ENCODE data around the gene SLC51B.
"Not testable (repeated sequence)": the region's sequence is repeated elsewhere in the genome, so short reads cannot be mapped to it uniquely, and the experiment has no call there.

SLC51B gene

GRCh38 chr15:65044724-65045481 lies at the start of gene SLC51B:
Gene SLC51B, plus strand, starts transcription at chr15:65045387. Its CDS starts 4,618 bp downstream, at chr15:65050005.
- no peak for DNase-seq

GRCh38 chr15:64997066-64997465 lies 48.1 kb upstream of the SLC51B start:
- no peak for DNase-seq

DNA sequence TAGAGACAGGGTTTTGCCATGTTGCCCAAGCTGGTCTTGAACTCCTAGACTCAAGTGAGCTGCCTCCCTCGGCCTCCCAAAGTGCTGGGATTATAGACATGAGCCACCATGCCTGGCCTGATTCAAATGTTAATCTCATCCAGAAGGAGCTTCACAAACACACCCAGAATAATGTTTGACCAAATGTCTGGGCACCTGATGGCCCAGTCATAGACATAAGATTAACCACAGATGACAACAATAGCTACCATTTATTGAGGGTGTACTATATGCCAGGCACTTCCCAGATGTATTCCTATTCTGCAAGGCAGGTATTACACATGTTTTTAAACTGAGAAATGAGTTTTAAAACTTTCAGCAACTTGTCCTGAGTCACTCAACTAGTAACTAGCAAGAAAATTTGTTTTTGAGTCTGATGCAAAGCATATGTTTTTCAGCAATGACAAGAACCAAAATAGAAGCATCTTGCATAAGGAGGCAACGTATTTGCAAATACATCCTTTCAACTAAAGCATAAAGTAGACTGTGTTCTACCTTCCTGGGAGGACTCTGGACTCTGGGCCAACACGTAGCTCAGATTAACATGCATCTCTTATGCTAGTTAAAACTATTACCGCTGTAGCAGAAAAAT lies 47.3 kb upstream of the SLC51B start:
- no peak for DNase-seq

- DNase-seq, result no peak
These were observed 40.2 kb upstream of the SLC51B start for GRCh38 chr15:65004993-65005392.

- DNase-seq, result no peak
These were observed 38.3 kb upstream of the SLC51B start for GRCh38 chr15:65006876-65007275.

DNA sequence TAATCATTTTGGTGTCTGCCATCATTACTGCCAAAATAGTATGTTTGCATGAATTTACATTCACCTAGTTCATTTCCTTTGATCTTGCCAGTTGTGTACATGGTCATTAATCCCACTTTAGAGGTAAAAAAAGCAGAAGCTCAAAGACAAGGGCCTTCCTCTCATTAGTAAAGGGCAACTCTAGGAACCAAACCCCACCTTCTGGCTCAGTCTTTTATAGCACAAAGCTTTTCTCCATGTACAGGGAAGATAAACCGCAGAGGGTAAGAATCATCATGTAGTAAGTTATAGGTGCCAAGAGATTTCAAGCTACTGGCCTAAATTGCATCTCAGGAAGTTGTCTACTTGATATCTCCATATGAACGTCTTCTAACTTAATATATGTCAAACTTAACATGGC lies 36.2 kb upstream of the SLC51B start:
- DNase-seq, result no peak

DNA sequence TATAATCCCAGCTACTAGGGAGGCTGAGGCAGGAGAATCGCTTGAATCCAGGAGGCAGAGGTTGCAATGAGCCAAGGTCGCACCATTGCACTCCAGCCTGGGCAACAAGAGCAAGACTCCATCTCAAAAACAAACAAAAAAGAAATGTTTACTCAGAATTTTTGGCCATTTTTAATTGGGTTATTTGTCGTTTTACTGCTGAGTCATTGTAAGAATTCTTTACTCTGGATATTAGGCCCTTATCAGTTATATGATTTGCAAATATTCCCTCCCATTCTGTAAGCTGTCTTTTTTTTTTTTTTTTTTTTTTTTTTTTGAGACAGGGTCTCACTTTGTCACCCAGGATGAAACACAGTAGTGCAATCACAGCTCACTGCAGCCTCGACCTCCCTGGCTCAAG lies 34.0 kb upstream of the SLC51B start:
- not testable (repeated sequence) for DNase-seq

GRCh38 chr15:65020419-65020818 lies 24.8 kb upstream of the SLC51B start:
- DNase-seq, result no peak

- no peak for DNase-seq
These were observed 23.7 kb upstream of the SLC51B start for GRCh38 chr15:65021488-65021887.

DNA sequence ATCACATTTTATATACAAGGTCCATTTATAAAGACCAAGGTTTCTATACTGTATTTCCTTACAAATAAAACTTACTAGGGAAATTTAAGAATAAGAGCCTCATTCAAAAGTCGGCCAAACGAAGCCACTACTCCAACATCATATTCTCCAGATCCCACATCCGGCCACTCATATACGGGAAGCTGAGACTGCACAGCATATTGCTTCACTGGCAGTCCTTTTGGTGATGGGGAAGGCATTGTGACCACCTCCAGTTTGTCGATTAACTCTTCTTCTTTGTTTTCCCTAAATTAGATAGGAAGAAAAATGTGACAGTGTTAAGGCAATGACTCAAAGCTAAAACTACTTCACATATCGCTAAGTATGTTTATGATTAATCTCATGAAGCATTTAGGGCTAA lies 18.4 kb upstream of the SLC51B start:
- no peak for DNase-seq

DNA sequence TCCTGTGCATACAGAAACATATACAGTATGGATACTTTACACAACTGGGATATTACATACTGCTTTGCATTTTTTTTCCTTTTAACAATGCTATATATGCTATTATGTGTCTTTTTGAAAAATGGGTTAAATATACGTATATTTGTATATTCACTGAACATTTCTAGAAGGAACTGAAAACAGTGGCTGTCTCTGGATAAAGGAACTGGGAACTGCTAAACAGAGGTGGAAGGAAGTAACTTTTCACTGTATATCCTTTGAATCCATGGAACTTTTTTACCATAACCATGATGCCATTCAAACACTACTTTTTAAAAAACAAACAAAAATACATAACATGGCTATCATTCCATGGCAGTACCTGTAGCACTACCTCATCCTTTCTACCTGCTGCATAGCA lies 17.6 kb upstream of the SLC51B start:
- no peak for DNase-seq

- no peak for DNase-seq
These were observed 16.8 kb upstream of the SLC51B start for GRCh38 chr15:65028338-65028737.

DNA sequence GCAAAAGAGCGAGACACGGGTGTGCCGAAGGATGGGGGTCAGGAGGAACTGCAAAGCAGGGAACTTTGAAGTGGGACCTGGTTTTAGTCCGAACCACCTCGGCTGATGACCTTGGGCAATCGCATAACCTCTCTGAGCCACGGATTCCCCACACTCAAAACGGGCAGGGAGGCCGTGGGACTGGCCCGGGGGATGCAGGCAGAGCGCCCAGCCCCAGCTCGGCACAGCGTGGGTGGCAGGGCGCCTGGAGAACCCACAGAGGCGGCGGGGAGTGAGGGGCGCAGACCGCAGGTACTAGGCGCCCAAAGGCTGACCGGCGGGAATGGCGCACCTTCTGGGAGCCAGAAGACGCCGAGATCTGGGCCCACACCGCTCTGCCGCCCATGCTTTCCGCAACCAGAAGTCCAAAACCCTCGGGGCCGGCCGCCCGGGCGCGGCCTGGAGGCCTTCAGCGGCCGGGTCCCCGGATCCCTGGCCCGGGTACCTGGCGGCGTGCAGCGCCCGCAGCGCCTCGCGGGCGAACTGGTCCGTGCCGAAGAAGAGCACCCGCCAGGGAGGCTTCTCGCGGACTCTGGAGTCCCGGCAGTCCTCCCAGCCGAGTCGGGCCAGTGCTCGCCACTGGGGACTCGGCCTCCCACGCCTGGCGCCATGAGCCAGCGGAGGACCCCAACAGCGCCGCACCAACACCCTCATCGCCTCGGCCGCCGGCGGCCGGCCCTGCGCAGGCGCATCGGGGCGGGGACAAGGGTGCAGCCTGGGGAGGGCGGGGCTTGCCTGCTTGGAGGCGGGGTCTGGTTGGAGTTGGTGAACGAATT lies 16.1 kb upstream of the SLC51B start, which contains the start of gene MTFMT:
MTFMT (minus strand) TSS at position 719 of the 815 bp plus-strand sequence; CDS start at position 693, 26 bp downstream.
- DNase-seq, result peak; percentile 95

- DNase-seq, result no peak
These were observed 15.4 kb upstream of the SLC51B start for GRCh38 chr15:65029736-65030208.

- DNase-seq, result no peak
These were observed 12.2 kb upstream of the SLC51B start for GRCh38 chr15:65032801-65033537.

GRCh38 chr15:65033659-65034269 lies 11.4 kb upstream of the SLC51B start:
- no peak for DNase-seq

DNA sequence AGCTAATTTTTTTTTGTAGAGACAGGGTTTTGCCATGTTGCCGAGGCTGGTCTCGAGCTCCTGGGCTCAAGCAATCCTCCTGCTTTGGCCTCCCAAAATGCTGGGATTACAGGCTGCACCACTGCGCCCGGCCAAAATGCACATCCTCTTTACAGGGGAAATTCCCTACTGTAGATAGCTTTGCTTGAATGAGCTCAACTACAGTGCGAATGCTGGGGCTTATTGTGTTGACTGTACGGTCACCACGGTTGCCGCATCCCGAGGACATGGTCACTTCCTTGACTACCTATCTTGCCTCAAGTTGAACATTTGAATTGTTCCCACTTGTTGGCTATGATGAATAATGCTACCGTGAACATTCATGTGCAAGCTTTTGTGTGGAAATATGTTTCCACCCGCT lies 10.5 kb upstream of the SLC51B start:
- no peak for DNase-seq

- no peak for DNase-seq
These were observed 7.9 kb upstream of the SLC51B start for GRCh38 chr15:65037309-65037708.

- DNase-seq, result no peak
These were observed 6.8 kb upstream of the SLC51B start for GRCh38 chr15:65038428-65038827.

GRCh38 chr15:65038836-65039235 lies 6.4 kb upstream of the SLC51B start:
- no peak for DNase-seq

DNA sequence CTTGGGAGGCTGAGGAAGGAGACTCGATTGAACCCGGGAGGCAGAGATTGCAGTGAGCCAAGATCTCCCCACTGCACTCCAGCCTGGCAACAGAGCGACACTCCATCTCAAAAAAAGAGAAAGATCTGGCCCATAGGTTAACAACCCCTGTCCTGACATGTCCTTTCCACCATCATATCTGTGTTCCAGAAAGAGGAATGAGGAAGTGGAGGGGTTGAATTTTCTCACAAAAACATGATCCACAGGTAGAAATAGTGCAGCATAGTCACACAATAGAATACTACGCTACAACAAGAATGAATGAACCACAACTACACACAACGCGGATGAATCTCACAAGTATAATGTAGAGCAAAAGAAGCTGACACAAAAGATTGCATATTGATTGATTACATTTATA lies 4.7 kb upstream of the SLC51B start:
- no peak for DNase-seq

- no peak for DNase-seq
These were observed 3.4 kb upstream of the SLC51B start for GRCh38 chr15:65041787-65042186.

Measured in activated CD4-positive, CD25-positive, alpha-beta regulatory T cell treated with anti-CD3 and anti-CD28 coated beads, Interleukin-2, amount 50 U/mL, for 72 hours (primary cell).